ENCODE results near the gene EIF4G1.

The EIF4G1 gene

DNA sequence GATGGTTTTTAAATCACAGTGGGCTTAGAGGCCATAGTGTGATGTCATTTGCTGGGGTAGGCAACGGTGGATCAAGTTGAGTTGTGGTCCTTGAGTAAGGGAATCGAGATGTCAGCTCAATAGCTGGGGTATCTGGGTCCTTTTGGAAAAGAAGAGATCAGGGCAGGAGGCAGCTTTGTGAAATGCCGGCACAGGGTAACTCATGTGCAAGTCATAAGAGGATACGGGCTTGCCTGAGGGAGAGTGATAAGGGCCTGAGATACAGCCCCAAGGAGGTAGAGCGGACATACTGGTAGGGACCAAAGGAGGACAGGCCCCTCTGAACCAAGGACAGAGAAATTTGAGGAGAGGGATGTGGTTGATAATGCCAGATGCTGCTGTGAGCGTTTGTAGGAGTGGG, 18.8 kb downstream of the EIF4G1 start:
- TF ChIP-seq, protein P1, sequence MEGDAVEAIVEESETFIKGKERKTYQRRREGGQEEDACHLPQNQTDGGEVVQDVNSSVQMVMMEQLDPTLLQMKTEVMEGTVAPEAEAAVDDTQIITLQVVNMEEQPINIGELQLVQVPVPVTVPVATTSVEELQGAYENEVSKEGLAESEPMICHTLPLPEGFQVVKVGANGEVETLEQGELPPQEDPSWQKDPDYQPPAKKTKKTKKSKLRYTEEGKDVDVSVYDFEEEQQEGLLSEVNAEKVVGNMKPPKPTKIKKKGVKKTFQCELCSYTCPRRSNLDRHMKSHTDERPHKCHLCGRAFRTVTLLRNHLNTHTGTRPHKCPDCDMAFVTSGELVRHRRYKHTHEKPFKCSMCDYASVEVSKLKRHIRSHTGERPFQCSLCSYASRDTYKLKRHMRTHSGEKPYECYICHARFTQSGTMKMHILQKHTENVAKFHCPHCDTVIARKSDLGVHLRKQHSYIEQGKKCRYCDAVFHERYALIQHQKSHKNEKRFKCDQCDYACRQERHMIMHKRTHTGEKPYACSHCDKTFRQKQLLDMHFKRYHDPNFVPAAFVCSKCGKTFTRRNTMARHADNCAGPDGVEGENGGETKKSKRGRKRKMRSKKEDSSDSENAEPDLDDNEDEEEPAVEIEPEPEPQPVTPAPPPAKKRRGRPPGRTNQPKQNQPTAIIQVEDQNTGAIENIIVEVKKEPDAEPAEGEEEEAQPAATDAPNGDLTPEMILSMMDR (conservative IDR thresholded peaks at IDR 0.05; ENCODE audit: control insufficient read depth, insufficient read depth, low read depth, low read length) = no peak
- H3K4me3 ChIP-seq (ENCODE audit: control insufficient read depth, low read depth, low read length) = no peak overlapping the region
- DNase-seq (ENCODE audit: low read depth) = no peak

DNA sequence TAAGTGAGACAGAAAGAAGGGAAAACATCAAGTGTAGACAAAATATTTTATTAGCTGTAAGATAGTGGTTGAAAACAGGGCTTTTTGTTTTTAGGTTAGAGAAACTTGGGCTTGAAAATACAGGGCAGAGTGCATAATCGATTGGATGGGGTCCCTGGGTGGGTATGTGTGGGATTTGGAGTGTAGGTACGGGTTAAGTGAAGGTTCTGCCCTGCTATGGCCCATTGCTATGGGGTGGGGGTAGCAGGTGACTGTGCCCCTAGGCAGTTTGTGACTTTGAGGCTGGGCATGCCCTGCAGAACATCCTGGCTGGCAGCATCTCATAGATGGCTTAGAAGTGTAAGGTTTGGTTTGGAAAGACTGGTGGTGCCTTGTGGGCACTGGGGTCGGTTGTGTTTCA, 19.3 kb downstream of the EIF4G1 start:
- no peak overlapping the region for H3K4me3 ChIP-seq (ENCODE audit: control insufficient read depth, low read depth, low read length)
- DNase-seq (ENCODE audit: low read depth) = no peak
- TF ChIP-seq, protein P1 (conservative IDR thresholded peaks at IDR 0.05; ENCODE audit: control insufficient read depth, insufficient read depth, low read depth, low read length) = no peak

DNA sequence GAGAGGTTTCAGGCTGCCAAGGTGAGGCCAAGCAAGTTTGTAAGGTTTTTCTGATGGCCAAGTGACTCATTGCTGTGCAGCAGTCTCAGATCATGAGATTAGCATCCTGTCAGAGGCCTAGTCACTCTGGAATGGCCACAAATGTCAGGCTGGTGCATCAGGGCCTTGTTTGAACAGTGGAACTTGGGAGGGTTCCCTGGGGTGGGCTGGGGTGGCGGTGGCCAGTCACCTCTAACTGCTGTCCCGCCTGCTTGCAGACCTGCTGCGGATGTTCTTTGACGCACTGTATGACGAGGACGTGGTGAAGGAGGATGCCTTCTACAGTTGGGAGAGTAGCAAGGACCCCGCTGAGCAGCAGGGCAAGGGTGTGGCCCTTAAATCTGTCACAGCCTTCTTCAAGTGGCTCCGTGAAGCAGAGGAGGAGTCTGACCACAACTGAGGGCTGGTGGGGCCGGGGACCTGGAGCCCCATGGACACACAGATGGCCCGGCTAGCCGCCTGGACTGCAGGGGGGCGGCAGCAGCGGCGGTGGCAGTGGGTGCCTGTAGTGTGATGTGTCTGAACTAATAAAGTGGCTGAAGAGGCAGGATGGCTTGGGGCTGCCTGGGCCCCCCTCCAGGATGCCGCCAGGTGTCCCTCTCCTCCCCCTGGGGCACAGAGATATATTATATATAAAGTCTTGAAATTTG, 20.2 kb downstream of the EIF4G1 start:
- TF ChIP-seq, protein P1 (conservative IDR thresholded peaks at IDR 0.05; ENCODE audit: control insufficient read depth, insufficient read depth, low read depth, low read length) = no peak
- peak; percentile 84 for DNase-seq (ENCODE audit: low read depth)
- H3K4me3 ChIP-seq (ENCODE audit: control insufficient read depth, low read depth, low read length) = no peak overlapping the region

DNA sequence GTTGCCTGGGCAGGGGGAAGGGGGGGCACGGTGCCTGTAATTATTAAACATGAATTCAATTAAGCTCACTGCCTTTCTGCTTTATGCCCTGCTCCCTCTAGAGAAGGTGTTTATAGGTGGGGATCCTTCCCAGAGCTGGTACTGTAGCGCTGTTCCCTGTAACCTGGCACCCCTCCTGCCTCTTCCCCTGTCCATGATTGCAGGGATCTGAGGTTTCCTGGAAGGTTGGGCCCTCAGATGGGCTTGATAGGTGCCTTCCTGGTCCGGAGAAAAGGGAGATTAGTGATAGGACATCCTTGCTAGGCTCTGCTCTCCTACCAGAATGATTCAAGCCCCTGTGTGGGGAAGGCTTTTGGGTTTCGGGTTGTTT, 20.9 kb downstream of the EIF4G1 start:
- no peak overlapping the region for H3K4me3 ChIP-seq (ENCODE audit: control insufficient read depth, low read depth, low read length)
- TF ChIP-seq, protein P1 (conservative IDR thresholded peaks at IDR 0.05; ENCODE audit: control insufficient read depth, insufficient read depth, low read depth, low read length) = no peak
- DNase-seq (ENCODE audit: low read depth) = no peak

DNA sequence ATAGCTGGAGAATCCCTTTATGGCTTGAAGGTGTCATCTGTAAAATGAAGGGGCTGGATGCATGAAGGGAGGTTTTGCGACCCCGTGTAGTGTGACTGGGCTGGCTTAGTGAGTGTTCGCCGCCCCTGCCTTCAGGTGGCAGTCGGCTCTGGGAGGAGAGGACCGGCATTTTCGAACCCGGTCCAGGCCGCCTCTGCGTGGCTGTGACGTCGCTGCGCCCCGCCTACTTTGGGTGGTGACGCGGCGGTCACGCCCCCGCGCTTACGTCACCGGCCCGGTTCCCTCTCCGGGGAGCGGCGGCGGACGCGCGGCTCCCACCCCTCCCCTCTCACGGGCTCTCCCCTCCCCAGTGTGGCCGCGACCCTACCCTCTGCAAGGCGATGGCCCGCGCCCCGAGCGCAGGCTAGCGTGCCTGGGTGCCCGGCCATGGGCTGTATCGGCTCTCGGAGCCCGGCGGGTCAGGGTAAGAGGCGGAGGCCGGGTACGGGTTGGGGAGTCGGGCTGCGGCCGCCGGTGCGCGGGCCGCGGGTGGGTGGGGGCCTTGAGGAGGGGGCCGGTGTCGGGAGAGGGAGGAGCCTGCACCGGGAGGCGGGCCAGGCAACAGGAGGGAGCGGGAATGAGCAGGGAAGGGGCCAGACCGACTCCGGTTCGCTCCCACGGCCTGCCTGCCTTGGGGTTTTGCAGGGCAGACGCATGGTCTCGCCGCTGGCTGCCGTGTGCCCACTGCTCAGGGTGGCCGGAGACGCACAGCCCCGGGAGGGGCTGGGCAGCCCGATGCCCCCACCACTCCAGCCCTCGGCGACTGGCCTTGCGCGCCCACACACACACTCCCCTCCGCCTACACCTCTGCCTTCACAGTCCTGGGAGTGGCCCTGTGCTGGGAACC, 21.5 kb downstream of the EIF4G1 start:
- H3K4me3 ChIP-seq (ENCODE audit: control insufficient read depth, low read depth, low read length) = peak overlapping the region; percentile 60
- TF ChIP-seq, protein P1 (conservative IDR thresholded peaks at IDR 0.05; ENCODE audit: control insufficient read depth, insufficient read depth, low read depth, low read length) = no peak
- peak; percentile 76 for DNase-seq (ENCODE audit: low read depth)

DNA sequence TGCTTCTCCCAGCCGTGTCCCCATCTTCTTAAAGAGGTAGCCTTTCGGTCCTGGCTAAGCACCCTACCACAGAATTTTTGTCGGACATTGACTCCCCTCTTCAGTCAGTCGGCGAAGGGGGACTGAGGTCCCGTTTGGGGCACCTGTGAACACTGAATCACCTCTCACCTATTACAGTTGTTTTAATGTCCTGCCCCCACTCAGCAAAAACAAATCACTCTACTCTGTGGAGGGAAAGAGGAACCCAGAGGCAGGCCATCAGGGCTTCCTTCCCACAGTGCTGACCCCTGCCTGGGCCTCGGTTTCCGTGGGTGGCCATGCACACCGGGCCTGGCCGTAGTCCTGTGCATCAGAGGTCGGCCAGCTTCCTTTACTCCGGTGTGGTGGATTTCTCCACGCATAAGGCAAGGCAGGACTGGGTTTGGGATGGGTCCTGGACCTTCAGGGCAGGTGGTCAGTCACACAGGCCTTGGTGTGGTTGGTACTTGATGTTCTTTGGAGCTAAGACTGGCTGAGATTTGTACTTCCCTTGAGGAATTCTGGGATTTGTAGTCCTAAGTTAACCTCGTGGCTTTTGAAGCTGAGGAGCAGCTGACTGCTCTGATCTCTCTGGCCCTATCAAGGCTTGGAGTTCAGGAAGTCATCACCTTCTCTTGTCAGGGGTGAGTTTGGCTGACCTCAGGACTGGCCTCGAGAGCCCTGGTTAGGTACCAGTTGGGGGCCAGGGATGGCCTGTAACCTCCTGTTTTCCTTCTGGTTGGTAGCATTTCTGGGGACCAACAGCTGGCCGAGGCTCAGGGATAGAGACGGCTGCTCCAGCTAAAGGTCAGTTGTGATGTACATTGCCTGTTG, 22.4 kb downstream of the EIF4G1 start:
- TF ChIP-seq, protein P1 (conservative IDR thresholded peaks at IDR 0.05; ENCODE audit: control insufficient read depth, insufficient read depth, low read depth, low read length) = no peak
- peak; percentile 83 for DNase-seq (ENCODE audit: low read depth)
- peak overlapping the region; percentile 60 for H3K4me3 ChIP-seq (ENCODE audit: control insufficient read depth, low read depth, low read length)
